HL-60 (cell line): ENCODE data around the gene CCDC69.

Experiments used
- GABPA ChIP-seq: IDR thresholded peaks from 2 replicates; pipeline ENCODE4 v1.6.1; 2012; ENCODE audit warnings: low read depth
- POLR2AphosphoS5 ChIP-seq: IDR thresholded peaks from 2 replicates; pipeline ENCODE4 v1.6.1; 2012; ENCODE audit warnings: low read depth
- TF ChIP-seq, protein P1 (sequence below): IDR thresholded peaks from one replicate; pipeline ENCODE4 v1.5.1; 2011; ENCODE audit warnings: low read length, control low read depth, inconsistent platforms; ENCODE audit not compliant: insufficient read depth
- TF ChIP-seq, protein P2 (sequence below): IDR thresholded peaks from 2 replicates; pipeline ENCODE4 v1.6.1; 2012; ENCODE audit warnings: low read depth; ENCODE audit not compliant: insufficient replicate concordance

DNA sequence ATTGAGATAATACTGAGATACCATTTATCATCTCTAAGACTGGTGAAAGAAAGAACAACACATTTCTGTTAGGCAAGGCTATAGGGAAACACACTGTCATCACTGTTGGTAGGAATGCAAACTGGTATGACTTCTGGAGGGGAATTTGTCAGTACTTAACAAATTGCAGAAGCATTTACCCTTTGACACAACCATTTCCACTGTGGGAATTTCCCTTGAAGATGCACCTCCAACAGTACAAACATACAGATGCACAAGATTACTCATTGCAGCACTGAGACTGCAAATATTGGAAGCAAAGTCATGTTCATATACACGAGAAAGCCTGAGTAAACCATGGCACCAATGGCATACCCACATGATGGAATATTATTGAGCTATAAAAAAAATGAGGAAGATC lies 46.7 kb upstream of the CCDC69 start:
- TF ChIP-seq, protein P1, sequence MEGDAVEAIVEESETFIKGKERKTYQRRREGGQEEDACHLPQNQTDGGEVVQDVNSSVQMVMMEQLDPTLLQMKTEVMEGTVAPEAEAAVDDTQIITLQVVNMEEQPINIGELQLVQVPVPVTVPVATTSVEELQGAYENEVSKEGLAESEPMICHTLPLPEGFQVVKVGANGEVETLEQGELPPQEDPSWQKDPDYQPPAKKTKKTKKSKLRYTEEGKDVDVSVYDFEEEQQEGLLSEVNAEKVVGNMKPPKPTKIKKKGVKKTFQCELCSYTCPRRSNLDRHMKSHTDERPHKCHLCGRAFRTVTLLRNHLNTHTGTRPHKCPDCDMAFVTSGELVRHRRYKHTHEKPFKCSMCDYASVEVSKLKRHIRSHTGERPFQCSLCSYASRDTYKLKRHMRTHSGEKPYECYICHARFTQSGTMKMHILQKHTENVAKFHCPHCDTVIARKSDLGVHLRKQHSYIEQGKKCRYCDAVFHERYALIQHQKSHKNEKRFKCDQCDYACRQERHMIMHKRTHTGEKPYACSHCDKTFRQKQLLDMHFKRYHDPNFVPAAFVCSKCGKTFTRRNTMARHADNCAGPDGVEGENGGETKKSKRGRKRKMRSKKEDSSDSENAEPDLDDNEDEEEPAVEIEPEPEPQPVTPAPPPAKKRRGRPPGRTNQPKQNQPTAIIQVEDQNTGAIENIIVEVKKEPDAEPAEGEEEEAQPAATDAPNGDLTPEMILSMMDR: no peak
- TF ChIP-seq, protein P2, sequence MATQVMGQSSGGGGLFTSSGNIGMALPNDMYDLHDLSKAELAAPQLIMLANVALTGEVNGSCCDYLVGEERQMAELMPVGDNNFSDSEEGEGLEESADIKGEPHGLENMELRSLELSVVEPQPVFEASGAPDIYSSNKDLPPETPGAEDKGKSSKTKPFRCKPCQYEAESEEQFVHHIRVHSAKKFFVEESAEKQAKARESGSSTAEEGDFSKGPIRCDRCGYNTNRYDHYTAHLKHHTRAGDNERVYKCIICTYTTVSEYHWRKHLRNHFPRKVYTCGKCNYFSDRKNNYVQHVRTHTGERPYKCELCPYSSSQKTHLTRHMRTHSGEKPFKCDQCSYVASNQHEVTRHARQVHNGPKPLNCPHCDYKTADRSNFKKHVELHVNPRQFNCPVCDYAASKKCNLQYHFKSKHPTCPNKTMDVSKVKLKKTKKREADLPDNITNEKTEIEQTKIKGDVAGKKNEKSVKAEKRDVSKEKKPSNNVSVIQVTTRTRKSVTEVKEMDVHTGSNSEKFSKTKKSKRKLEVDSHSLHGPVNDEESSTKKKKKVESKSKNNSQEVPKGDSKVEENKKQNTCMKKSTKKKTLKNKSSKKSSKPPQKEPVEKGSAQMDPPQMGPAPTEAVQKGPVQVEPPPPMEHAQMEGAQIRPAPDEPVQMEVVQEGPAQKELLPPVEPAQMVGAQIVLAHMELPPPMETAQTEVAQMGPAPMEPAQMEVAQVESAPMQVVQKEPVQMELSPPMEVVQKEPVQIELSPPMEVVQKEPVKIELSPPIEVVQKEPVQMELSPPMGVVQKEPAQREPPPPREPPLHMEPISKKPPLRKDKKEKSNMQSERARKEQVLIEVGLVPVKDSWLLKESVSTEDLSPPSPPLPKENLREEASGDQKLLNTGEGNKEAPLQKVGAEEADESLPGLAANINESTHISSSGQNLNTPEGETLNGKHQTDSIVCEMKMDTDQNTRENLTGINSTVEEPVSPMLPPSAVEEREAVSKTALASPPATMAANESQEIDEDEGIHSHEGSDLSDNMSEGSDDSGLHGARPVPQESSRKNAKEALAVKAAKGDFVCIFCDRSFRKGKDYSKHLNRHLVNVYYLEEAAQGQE: no peak
- no peak for TF ChIP-seq POLR2AphosphoS5
- TF ChIP-seq GABPA: no peak
